HG02763 (cell line): ENCODE results near the gene FERD3L.

Source experiments
- ATAC-seq: cut with Tn5 transposase; IDR thresholded peaks from one replicate; pipeline ENCODE4 v1.9.1; 2021; ENCODE audit warnings: mild to moderate bottlenecking, moderate library complexity; ENCODE audit not compliant: unreplicated experiment

The FERD3L gene

GRCh38 chr7:19101472-19101871 is 43.7 kb downstream of the FERD3L start:
- no peak for ATAC-seq

GRCh38 chr7:19099924-19100323 is 45.3 kb downstream of the FERD3L start:
- ATAC-seq: no peak

DNA sequence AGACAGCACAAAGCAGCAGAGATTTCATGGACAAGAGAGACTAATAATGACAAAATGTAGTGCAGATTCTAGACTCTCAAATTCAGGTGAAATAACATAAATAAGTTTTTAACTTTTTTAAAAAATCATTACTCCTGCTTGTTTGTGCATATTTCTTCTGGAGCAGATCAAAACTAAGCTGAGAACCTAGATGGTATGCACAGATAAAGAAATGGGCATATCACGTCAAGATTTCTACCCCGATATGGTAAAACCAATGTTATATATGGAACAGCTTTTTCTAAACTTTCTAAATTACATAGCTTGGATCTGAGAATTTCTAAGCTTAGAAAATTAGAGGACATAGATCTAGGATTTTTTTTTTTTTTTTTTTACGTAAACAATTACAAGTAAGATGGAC is 46.0 kb downstream of the FERD3L start:
- ATAC-seq: no peak

DNA sequence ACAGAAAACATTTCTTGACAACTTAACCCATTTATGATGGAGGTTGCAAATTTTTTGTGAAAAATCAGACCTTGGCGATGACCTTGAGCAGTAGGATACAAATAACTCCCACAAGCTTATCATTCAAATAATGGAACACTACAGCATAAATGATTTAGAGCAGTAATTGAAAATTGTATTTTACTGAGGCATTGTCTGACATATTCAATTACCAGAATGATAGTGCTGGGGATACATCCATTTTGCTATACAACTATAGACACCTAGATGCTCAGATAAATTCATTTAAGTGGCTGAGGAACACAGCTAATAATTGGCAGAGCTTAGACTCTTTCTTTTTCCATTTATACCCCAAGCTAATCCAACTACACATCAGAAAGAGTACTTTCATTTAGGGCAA is 46.7 kb downstream of the FERD3L start:
- no peak for ATAC-seq

DNA sequence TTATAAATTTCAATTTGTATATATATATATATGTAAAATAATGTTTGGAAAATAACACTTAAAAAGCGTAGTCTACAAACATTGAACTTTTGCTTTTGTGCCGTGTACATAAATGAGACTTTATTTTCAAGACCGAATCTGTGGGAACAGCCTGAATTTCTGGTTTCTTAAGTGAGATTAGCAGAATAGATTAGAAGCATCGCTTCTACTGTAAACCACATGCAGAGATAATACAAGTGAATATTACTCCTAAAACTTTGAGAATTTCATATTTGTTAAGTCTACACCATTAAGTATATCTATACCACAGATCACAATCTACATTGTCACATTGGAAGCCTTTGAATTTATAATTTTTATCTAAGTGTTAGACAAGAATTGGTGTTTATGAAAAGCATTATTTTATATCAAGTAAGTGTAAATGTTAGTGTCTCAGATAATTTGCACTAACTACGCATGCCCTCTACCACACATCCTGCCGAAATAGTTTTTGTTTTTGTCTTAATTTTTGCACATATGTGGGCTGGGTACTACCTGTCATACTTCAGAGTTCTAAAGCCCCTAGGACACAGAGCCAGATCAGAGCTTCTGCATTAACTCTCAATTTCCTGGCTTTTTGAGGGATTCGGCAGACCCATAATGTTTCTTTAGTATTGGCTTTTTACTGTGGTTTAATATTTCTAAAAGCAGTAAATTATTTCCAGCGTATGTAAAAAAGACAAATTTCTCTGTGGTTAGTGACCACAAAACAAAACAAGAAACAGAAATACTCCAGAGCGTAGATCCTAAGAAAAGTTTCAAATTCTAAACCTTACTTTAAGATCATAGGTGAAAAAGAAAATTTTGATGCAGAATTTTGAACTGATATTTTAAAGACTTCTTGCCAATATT is 47.8 kb downstream of the FERD3L start:
- no peak for ATAC-seq

GRCh38 chr7:19095353-19095860 is 49.8 kb downstream of the FERD3L start:
- no peak for ATAC-seq
